Ovary (tissue), 9 donors: ENCODE measurements around the gene NRARP. TPM values are rescaled to one million over a fixed set of nuclear protein-coding genes. Genes with fewer than 3 reads are reported as not detected.
A peak's percentile ranks its signal among the peaks of the same experiment; 100 is the strongest.

ENCODE experiments used
- DNase-seq, 5 donors: peaks; one replicate each; pipeline ENCODE4 v3.0.0-alpha.2; 2019 to 2020
- H3K27ac ChIP-seq, 2 donors: fragments of 200-600 bp; one replicate each; pipeline versions ENCODE4 v1.5.1 to v1.8.0; 2019 to 2022
- H3K27me3 ChIP-seq: fragments of 200-600 bp; one replicate; pipeline ENCODE4 v1.8.0; 2022
- H3K36me3 ChIP-seq: fragments of 200-600 bp; sonication (generic); one replicate; pipeline ENCODE4 v1.5.1; 2019
- H3K4me1 ChIP-seq: one replicate; pipeline ENCODE4 v1.8.1; 2013; ENCODE audit warnings: mild to moderate bottlenecking, moderate library complexity; ENCODE audit not compliant: insufficient read depth
- H3K4me3 ChIP-seq: fragments of 200-600 bp; sonication (generic); one replicate; pipeline ENCODE4 v1.5.1; 2017
- H3K9me3 ChIP-seq, 2 donors: fragments of 200-600 bp in 1 of 2; sonication (generic) in 1 of 2; one replicate each; pipeline versions ENCODE4 v1.5.1 to v1.8.1; 2013 to 2019; ENCODE audit warnings: mild to moderate bottlenecking in 1 of 2, moderate library complexity in 1 of 2
- EP300 ChIP-seq: sonication (generic); formaldehyde crosslinking; IDR thresholded peaks from one replicate; pipeline ENCODE4 v1.6.1; 2017; ENCODE audit warnings: antibody characterized with exemption
- POLR2A ChIP-seq: fragments of 450-650 bp; IDR thresholded peaks from one replicate; pipeline ENCODE4 v1.6.1; 2017; ENCODE audit warnings: antibody characterized with exemption, mild to moderate bottlenecking, moderate library complexity
- WGBS, 3 donors: extraction: QIAGEN DNeasy Blood & Tissue Kit in 1 of 3; methylation state at CpG; one replicate each; pipeline versions ENCODE4 v1.1.5 to v1.1.7; 2013 to 2017; 5-methylcytosine and 5-hydroxymethylcytosine counted together
- intact Hi-C, 4 donors: fragments of 100-400 bp; cut with DNase I; formaldehyde crosslinking; loops; one replicate each; pipeline versions ENCODE4 v1.11.0 to v1.15.1; 2022 to 2023
- polyA plus RNA-seq, 2 donors: library from polyadenylated mRNA; stranded (reverse); fragments of 200-250 nt in 1 of 2; fragments of 350-450 nt in 1 of 2; fragmentation: Illumina TruSeq in 1 of 2; extraction: RNeasy Lipid Tissue Mini Kit (QIAGEN cat#74804) in 1 of 2; gene quantifications; one replicate each; pipeline ENCODE4 v1.2.3, GENCODE V29; 2013 to 2014
- total RNA-seq, 7 donors: library from RNA; depleted of rRNA in 2 of 7; stranded (reverse); fragments of >200 nt in 2 of 7; fragmentation: NEBNext Ultra II Directional in 3 of 7; extraction: Animal tissue kit (Norgen Biotek cat#: 25700) in 3 of 7; gene quantifications; one replicate each; pipeline versions ENCODE4 v1.1.0 to v1.2.4, GENCODE V29; 2016 to 2023
- TF ChIP-seq, protein P1 (sequence below), 3 donors: fragments of 450-650 bp in 2 of 3; fragments of 200-600 bp in 1 of 3; IDR thresholded peaks; one replicate each; pipeline versions ENCODE4 v1.5.1 to v1.8.0; 2016 to 2022; ENCODE audit warnings: antibody characterized with exemption in 3 of 3, mild to moderate bottlenecking in 1 of 3
- donor health status: DM: no; HTN: no; CAD: no; lungs with moderate emphysema.
- donor health status: DM: no; HTN: no; CAD: no.
- donor health status: Bipolar disorder and iron deficiency.
- donor health status: DM: yes; HTN: yes; CAD: no.
- donor health status: DM: no; HTN: no; CAD: no.
- donor health status: DM: yes; HTN: yes; CAD: no.

NRARP gene
- total and polyA plus RNA-seq, 9 donors: 1.3 to 13.8 (median 3.7) TPM

DNA sequence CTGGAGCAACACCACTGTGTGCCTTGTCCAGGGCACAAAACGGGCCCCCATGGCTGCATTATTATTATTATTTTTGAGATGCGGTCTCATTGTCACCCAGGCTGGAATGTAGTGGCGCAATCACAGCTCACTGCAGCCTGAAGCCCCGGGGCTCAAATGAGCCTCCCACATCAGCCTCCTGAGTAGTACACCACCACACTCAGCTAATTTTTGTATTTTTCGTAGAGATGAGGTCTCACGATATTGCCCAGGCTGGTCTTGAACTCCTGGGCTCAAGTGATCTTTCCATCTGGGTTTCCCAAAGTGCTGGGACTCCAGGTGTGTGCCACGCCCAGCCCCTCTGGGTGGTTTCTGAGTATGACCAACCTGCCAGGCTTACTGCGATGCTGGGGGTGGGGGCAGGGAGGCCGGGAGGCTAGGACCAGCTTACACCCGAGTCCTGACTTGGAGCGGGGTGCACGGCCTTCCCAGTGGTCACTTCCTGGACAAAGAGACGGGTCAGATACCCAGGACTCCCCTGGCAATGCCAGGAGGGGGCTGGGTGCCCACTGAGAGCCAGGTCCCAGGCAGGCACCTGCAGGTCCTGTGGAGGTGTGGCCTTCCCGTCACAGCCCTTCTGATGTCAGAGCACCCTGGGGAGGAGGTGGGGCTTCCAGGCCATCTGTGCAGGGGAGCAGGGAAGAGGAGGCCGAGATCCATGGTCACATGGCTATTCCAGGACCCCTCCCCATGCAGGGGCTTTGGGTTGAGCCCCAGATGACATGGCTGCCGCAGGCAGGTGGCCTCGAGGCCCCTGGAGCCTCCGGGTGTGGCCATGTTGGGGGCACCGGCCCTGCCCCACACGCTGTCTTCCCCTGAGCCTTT lies 8.3 kb upstream of the NRARP start:
- peaks cover 5% of the 10 kb centered on the region for H3K27me3 ChIP-seq
- intact Hi-C loops: no loop called here
- TF ChIP-seq, protein P1, sequence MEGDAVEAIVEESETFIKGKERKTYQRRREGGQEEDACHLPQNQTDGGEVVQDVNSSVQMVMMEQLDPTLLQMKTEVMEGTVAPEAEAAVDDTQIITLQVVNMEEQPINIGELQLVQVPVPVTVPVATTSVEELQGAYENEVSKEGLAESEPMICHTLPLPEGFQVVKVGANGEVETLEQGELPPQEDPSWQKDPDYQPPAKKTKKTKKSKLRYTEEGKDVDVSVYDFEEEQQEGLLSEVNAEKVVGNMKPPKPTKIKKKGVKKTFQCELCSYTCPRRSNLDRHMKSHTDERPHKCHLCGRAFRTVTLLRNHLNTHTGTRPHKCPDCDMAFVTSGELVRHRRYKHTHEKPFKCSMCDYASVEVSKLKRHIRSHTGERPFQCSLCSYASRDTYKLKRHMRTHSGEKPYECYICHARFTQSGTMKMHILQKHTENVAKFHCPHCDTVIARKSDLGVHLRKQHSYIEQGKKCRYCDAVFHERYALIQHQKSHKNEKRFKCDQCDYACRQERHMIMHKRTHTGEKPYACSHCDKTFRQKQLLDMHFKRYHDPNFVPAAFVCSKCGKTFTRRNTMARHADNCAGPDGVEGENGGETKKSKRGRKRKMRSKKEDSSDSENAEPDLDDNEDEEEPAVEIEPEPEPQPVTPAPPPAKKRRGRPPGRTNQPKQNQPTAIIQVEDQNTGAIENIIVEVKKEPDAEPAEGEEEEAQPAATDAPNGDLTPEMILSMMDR (IDR thresholded peaks at IDR 0.05): no peak
- TF ChIP-seq EP300 (no peak), POLR2A (no peak)
- H3K9me3 ChIP-seq: no peaks in the 10 kb centered on the region
- peak in 3 of 5 donors; percentile 14 to 26 (median 23) for DNase-seq
- H3K27ac ChIP-seq: no peak overlapping the region
- H3K4me3 ChIP-seq: no peak overlapping the region
- H3K36me3 ChIP-seq: no peaks in the 10 kb centered on the region
- H3K4me1 ChIP-seq: peaks cover 13% of the 10 kb centered on the region
- whole genome bisulfite sequencing, 3 donors: 63 to 72% (median 68%) methylated on average over 13 to 20 of the region's 20 CpGs

GRCh38 chr9:137309368-137310188 lies 7.5 kb upstream of the NRARP start:
- 71 to 87% (median 84%) methylated on average over 14 to 15 of the region's 15 CpGs for WGBS, 3 donors
- H3K36me3 ChIP-seq: no peaks in the 10 kb centered on the region
- peaks cover 16% of the 10 kb centered on the region for H3K4me1 ChIP-seq
- no peak overlapping the region for H3K4me3 ChIP-seq
- H3K9me3 ChIP-seq: no peaks in the 10 kb centered on the region
- DNase-seq: no peak
- H3K27ac ChIP-seq: no peak overlapping the region
- intact Hi-C loops: no loop called here
- H3K27me3 ChIP-seq: peaks cover 5% of the 10 kb centered on the region
- TF ChIP-seq EP300: no peak

DNA sequence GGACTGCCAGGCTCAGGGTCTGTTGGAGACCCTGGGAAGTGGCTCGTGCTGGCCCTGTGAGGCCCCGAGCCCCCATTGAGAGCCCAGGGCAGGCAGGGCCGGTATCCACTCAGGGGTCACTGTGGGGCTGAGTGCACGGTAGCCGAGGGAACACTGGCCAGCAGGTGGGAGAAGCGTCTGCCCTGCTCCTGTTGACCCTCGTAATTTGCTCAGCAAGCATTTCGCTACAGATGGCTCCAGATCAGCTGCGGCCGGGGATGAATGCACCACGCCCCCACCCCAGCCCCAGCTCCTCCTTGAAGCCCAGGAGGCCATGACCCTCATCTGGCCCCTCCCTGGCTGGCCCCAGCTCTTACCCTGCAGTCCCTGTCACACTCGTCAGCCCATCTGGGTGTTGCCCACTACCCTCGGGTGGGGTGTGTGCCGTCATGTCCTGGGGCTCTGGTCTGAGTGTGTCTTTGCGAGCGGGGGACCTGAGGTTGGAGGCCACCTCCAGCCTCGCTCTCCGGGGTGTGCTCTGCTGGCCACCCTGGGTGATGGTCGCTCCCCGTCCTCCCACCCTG lies 6.1 kb upstream of the NRARP start:
- Histone ChIP-seq H3K4me3 (no peak overlapping the region), H3K27ac (no peak overlapping the region), H3K36me3 (no peaks in the 10 kb centered on the region), H3K27me3 (peaks cover 5% of the 10 kb centered on the region), H3K9me3 (no peaks in the 10 kb centered on the region), H3K4me1 (peaks cover 16% of the 10 kb centered on the region)
- peak in 3 of 5 donors; percentile 7 to 37 (median 27) for DNase-seq
- intact Hi-C loops: no loop called here
- 35 to 37% (median 35%) methylated on average over 20 of the region's 20 CpGs for WGBS, 3 donors
- TF ChIP-seq POLR2A (no peak), EP300 (no peak)
- TF ChIP-seq, protein P1 (IDR thresholded peaks at IDR 0.05): no peak

GRCh38 chr9:137307255-137308056 lies 5.4 kb upstream of the NRARP start:
- peak in 4 of 5 donors; percentile 13 to 42 (median 36) for DNase-seq
- Histone ChIP-seq H3K4me1 (peaks cover 19% of the 10 kb centered on the region), H3K9me3 (no peaks in the 10 kb centered on the region), H3K27me3 (peaks cover 5% of the 10 kb centered on the region), H3K27ac (no peak overlapping the region), H3K4me3 (no peak overlapping the region), H3K36me3 (no peaks in the 10 kb centered on the region)
- TF ChIP-seq POLR2A: no peak
- TF ChIP-seq EP300: no peak
- TF ChIP-seq, protein P1 (IDR thresholded peaks at IDR 0.05): no peak
- WGBS, 3 donors: 20 to 33% (median 21%) methylated on average over 21 to 30 of the region's 30 CpGs
- intact Hi-C loops: no loop called here
